HG03064 (cell line): ENCODE results near the gene GGA1.
"Not testable (repeated sequence)": the region's sequence is repeated elsewhere in the genome, so short reads cannot be mapped to it uniquely, and the experiment has no call there.

Source experiments
- ATAC-seq: cut with Tn5 transposase; IDR thresholded peaks from one replicate; pipeline ENCODE4 v1.9.1; 2021; ENCODE audit warnings: low read depth; ENCODE audit not compliant: unreplicated experiment

The GGA1 gene

GRCh38 chr22:37570661-37570976, 38.0 kb upstream of the GGA1 start:
- no peak for ATAC-seq

GRCh38 chr22:37571258-37571991, 37.2 kb upstream of the GGA1 start:
- no peak for ATAC-seq

- no peak for ATAC-seq
Measured at GRCh38 chr22:37571992-37572373, 36.7 kb upstream of the GGA1 start.

GRCh38 chr22:37575490-37576003, 33.1 kb upstream of the GGA1 start:
- ATAC-seq: no peak

- ATAC-seq: no peak
Measured at GRCh38 chr22:37578002-37578401, 30.6 kb upstream of the GGA1 start.

GRCh38 chr22:37581504-37581903, 27.1 kb upstream of the GGA1 start:
- no peak for ATAC-seq

GRCh38 chr22:37582526-37582925, 26.1 kb upstream of the GGA1 start:
- no peak for ATAC-seq

GRCh38 chr22:37588546-37589215, 20.0 kb upstream of the GGA1 start:
- ATAC-seq: no peak

- ATAC-seq: no peak
Measured at GRCh38 chr22:37589636-37590035, 19.0 kb upstream of the GGA1 start.

GRCh38 chr22:37591081-37591480, 17.6 kb upstream of the GGA1 start:
- ATAC-seq: not testable (repeated sequence)

GRCh38 chr22:37591823-37592404, 16.7 kb upstream of the GGA1 start:
- no peak for ATAC-seq

GRCh38 chr22:37594237-37594636, 14.4 kb upstream of the GGA1 start:
- no peak for ATAC-seq

- ATAC-seq: no peak
Measured at GRCh38 chr22:37599153-37599552, 9.5 kb upstream of the GGA1 start.

GRCh38 chr22:37601203-37601539, 7.5 kb upstream of the GGA1 start:
- ATAC-seq: no peak

- no peak for ATAC-seq
Measured at GRCh38 chr22:37601540-37602442, 6.8 kb upstream of the GGA1 start.

GRCh38 chr22:37602546-37603277, 5.9 kb upstream of the GGA1 start:
- not testable (repeated sequence) for ATAC-seq

GRCh38 chr22:37604074-37604473, 4.6 kb upstream of the GGA1 start:
- ATAC-seq: no peak

GRCh38 chr22:37604875-37605274, 3.8 kb upstream of the GGA1 start:
- no peak for ATAC-seq

- no peak for ATAC-seq
Measured at GRCh38 chr22:37607010-37607934, 1.4 kb upstream of the GGA1 start.
